Right hindlimb (tissue), 1 donor: ENCODE data around the gene GLTPD2.
"Not testable (repeated sequence)": the region's sequence is repeated elsewhere in the genome, so short reads cannot be mapped to it uniquely, and the experiment has no call there.

ENCODE experiments used
- DNase-seq: peaks from one replicate; pipeline ENCODE4 v3.0.0-alpha.2; 2018

The GLTPD2 gene

GRCh38 chr17:4811471-4811870 lies 22.7 kb downstream of the GLTPD2 start:
- no peak for DNase-seq

- DNase-seq: no peak
Measured at GRCh38 chr17:4812690-4813089, 23.9 kb downstream of the GLTPD2 start.

GRCh38 chr17:4815043-4815675 lies 26.4 kb downstream of the GLTPD2 start:
- DNase-seq: no peak

- no peak for DNase-seq
Measured at GRCh38 chr17:4816826-4817225, 28.1 kb downstream of the GLTPD2 start.

GRCh38 chr17:4818276-4818675 lies 29.5 kb downstream of the GLTPD2 start:
- DNase-seq: no peak

GRCh38 chr17:4822835-4823234 lies 34.1 kb downstream of the GLTPD2 start:
- no peak for DNase-seq

- DNase-seq: no peak
Measured at GRCh38 chr17:4823373-4824089, 34.8 kb downstream of the GLTPD2 start.

- no peak for DNase-seq
Measured at GRCh38 chr17:4827399-4827798, 38.6 kb downstream of the GLTPD2 start.

- not testable (repeated sequence) for DNase-seq
Measured at GRCh38 chr17:4832829-4833177, 44.0 kb downstream of the GLTPD2 start.

- peak; percentile 94 for DNase-seq
Measured at GRCh38 chr17:4833178-4833940, 44.6 kb downstream of the GLTPD2 start, which contains the start of gene MINK1. MINK1 (plus strand) TSS chr17:4833340; CDS start chr17:4833584, 244 bp downstream.

GRCh38 chr17:4833941-4834680 lies 45.3 kb downstream of the GLTPD2 start:
- peak; percentile 59 for DNase-seq

GRCh38 chr17:4834681-4835020 lies 45.9 kb downstream of the GLTPD2 start:
- no peak for DNase-seq

- no peak for DNase-seq
Measured at GRCh38 chr17:4836221-4836620, 47.5 kb downstream of the GLTPD2 start.

- DNase-seq: no peak
Measured at GRCh38 chr17:4837471-4838308, 48.9 kb downstream of the GLTPD2 start.

- DNase-seq: no peak
Measured at GRCh38 chr17:4838309-4838785, 49.6 kb downstream of the GLTPD2 start.

GRCh38 chr17:4839221-4839620 lies 50.5 kb downstream of the GLTPD2 start:
- no peak for DNase-seq
